GM18868 (cell line): ENCODE data around the gene TMEM219.

Experiments
- ATAC-seq: cut with Tn5 transposase; IDR thresholded peaks from one replicate; pipeline ENCODE4 v1.9.1; 2021; ENCODE audit warnings: mild to moderate bottlenecking, moderate library complexity; ENCODE audit not compliant: unreplicated experiment

Gene TMEM219

DNA sequence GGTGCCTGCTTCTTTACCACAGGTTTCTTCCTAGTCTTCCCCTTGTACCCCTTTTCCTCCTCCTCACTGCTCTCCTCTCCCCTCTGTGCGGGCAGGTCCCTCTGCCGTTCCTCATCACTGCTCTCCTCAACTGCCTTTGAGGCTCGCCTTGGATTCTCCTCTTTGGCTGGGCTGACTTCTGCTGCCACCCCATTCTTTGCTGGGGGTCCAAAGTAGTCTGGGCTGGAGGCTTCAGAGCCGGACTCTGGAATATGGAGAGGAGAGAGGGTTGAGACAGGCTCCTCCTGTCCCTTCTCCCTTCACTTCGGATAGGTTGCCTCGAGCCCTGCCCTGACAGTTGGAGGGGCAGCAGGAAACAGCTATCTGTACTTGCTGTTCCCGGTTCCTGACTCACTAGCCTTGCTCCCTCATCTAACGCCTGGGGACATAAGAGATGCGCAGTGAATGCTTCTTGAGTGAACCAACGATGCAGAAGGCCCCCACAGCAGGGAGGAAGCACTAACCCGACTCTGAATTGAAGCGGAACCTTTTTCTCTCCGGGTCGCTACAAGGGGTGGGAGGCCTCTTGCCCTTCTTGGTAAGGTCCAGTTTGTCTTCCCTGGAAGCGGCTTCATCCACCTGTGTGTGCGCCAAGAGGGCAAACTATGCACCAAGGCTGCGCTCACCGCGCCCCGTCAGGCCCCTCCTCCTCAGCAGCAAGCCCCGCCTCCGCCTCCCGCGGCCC, 32.9 kb downstream of the TMEM219 start:
- peak; percentile 30 for ATAC-seq

DNA sequence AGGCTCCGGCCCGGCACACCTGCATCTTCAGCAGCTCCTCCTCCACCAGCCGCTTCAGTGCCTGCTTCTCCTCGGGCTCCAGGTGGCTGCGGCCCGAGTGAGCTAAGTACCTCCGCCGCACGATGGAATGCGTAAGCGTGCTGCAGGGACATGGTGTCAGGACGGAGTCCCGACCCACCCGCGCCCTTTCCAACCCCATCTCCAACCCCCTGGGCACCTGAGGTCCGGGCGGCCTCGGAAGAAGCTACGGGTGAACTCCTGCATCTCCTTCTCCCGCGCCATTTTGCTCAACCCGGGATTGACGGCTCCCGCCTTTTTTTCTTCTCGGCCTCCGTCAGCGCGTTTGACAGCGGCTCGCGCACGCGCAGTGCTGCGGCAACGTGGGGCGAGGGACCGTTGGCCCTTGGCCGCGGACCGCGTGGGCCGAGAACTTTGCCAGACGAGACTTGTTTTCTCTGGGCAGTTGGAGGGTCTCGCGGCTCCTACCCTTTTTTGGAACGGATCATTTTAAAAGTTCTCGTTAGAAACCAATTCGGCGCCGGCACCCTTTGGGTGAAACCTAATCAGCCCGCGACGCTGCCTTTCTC, 33.5 kb downstream of the TMEM219 start, which contains the start of gene HIRIP3:
Gene HIRIP3, minus strand, starts transcription at position 294 of the 587 bp plus-strand sequence. Its CDS starts 12 bp downstream, at position 282.
- ATAC-seq, result peak; percentile 35

DNA sequence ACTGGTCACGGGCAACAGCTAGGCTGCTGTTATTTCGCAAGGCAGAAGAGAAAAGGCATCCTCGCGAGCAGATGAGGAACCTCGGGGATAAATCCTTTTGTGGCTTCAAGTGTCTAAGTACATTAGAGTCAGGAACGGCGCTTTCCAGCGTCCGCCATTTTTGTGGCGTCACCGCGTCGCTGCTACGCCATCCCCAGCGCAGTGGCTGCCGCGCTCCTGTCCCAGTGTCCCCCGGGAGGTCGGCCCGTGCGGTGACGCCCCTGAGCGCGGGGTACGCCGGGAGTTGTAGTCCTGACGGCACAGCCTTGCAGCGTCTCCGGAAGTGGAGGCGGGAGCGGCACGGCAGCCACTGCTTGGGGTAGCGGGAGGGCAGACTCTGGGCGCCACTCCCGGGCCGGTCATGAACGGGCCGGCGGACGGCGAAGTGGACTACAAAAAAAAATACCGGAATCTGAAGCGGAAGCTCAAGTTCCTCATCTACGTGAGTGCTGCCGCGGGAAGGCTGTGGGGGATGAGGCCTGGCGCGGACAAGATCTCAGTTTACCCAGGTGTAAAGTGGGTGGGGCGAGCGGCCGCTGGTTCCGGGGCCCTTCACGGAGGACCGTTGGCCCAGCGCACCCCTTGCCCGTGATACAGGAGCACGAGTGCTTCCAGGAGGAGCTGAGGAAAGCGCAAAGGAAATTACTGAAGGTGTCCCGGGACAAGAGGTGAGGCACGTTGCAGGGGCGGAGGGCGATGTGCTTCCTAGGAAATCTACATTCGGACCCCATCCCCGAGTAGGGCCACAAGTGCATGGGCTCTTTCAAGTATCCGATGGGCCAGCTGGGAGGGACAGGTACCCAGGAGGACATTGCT, 34.3 kb downstream of the TMEM219 start, which contains the start of gene INO80E:
Gene INO80E, plus strand, starts transcription at position 331 of the 855 bp plus-strand sequence. Its CDS starts 70 bp downstream, at position 401.
- ATAC-seq, result peak; percentile 91

DNA sequence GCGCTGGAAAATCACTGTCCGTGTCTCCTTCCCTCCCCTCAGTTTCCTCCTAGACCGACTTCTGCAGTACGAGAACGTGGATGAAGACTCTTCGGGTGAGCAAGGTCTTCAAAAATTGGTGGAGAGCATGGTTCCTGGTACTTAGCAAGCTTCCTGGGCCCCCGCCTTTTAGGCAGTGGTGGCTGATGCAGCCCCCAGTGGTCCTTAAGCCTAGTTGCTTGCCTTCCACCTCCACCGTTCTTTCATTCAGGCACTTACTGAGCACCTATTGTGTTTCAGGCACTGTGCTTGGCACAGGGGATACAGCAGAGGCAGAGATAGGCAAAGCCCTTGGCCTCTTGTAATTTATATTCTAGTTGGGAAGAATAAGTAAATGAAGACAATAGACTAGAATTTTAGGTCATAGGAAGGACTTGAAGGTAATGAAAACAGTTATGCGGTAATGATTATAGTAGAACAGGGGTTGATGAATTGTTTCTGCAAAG, 34.9 kb downstream of the TMEM219 start:
- no peak for ATAC-seq

DNA sequence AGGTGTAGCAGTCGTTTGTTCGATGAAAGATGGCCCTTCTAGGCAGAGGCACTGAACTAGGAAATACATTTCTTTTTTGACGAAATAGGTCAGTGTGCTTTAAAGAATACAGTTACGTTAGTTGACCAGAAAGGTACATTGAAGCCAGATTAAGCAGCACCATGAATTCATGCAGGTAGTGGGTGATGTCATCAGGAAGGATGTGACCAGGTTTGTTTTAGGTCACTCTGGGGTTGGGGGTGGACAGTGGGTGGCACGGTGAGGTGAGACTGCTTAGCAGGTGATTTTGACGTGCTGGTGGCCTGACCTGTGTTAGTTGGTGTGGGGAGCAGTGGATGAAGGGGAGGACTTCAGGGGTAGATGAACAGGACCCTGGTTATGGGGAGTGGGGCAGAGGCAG, 37.7 kb downstream of the TMEM219 start:
- no peak for ATAC-seq

DNA sequence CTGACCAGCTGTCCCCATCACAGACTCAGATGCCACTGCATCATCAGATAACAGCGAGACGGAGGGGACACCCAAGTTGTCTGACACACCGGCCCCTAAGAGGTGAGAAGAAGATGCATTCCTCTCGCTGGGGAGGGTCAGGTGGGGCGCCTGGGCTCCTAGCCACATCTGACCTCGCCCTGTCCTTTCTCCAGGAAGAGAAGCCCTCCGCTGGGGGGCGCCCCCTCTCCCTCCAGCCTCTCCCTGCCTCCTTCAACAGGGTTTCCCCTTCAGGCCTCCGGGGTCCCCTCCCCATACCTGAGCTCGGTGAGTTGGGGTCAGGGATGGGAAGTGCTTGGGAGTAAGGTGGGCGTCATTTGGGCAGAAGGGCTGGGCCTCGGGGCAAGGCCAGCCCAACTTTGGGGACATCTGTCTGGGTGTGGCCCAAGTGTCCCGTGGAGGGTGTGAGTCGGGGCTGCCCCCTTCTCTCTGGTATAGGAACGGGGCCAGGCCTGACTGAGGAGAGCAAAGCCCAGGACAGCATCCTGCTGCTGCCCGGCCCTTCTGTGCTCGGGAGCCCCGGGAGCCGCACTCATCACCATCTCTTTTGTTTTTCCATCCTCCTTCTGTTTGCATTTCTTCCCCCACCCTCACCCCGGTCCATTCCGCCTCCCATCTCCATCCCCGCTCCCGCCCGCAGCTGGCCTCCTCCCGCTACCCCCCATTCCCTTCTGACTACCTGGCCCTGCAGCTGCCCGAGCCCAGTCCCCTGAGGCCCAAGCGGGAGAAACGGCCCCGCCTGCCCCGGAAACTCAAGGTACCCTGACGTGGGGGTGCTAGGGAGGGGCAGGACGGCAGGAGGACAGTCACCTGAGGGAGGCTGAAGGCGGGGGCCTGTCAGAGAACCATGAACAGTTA, 39.1 kb downstream of the TMEM219 start:
- no peak for ATAC-seq

DNA sequence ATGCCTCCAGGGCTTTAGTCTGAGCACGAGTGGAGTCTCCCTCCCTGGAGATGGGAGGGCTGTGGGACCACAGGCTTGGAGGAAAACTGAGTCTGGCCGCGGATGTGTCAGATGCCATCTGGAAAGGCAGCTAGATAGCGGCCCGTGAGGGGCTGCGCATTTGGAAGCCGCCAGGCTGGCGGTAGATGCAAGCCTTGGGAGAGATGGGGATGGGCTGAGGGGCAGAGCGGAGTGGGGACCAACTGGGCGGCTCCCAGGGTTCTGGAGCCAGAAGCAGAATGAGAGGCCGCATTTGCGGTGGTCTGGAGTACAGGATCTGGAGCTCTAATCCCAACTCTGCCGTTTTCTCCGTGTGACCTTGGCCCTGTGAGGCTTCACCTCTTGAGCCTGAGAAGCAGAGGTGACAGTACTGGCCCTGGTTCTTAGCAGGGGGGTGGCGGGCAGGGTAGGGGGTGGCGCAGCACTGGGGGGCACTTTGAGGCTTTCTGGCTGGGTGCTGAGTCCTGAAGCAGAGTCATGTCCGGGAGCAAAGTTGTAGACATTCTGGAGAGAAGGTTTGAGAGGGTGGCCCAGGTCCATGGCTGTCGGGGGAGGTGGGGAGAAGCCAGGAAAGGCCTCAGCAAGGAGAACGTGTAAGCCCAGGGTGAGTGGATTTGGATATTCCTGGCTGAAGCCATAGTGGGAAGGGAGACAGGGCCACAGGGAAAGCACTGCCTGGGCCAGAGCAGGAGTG, 40.9 kb downstream of the TMEM219 start:
- ATAC-seq, result no peak

DNA sequence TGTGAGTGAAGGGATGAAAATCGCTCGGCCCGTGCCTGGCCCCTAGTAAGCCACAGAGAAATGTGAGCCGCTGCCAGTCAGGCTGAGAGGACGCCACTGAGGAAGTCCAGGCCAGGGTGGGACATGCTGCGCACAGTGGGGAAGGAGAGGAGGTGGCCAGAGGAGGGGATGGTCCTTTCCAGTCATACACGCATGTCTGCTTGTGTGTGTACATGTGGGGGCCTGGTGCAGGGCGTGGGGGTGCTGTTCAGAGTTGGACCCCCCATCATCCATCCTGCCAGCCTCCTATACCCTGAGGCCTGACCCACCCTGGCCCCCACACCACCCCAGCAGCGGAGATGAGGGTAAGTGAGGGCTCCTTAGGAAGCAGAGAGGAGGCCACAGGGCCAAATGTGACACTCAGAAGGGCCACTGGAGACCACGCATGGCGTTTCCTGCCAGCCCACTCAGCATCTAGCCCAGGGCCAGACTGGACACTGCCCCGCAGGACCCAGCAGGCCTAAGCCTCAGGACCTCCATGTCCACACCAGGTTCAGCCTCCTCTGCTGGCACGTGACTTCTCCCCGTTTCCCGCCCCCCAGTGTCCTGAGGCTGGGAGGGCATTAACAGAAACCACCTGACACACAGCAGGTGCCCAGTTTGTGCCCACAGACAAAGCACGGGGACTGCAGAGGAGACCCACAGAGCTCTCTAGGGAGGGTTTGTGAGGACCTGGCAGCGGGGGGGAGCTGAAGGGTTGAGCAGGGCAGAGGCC, 42.0 kb downstream of the TMEM219 start:
- ATAC-seq, result no peak

DNA sequence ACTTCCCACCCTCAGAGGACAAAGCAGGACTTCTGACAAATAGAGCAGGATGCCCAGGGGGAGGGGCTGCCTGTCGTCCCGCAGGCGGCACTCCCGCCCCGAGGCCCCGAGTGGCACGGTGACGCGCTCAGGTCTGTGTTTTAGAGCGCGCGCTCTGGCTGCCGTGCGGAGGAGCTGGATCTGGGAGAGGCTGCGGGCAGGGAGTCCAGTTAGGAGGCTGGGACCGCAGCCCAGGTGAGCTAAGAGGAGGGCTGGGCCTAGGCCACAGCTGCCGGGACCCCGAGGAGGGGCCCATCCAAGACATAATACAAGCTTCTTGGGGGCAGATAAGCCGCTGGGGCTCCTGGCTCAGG, 42.5 kb downstream of the TMEM219 start:
- no peak for ATAC-seq

DNA sequence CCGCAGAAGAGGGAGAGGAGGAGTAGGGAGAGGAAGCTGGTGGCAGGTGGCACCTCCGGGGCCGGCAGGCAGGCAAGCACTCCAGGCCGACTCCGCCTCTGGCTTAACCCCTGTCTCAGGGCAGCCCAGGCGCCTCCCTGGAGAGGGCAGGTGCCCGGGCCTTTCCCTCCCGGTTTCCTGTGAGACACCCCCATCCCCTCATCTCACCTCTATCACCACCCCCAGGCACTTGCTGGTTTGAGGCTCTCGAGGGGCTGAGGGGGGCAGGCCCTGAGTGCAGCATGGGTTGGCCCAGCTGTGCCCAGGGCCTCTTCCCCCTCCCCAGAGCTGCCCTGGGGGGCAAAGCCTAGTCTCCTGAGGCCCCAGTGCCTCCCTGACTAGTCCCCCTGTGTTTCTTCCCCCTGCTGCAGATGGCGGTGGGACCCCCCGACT, 42.9 kb downstream of the TMEM219 start:
- no peak for ATAC-seq

DNA sequence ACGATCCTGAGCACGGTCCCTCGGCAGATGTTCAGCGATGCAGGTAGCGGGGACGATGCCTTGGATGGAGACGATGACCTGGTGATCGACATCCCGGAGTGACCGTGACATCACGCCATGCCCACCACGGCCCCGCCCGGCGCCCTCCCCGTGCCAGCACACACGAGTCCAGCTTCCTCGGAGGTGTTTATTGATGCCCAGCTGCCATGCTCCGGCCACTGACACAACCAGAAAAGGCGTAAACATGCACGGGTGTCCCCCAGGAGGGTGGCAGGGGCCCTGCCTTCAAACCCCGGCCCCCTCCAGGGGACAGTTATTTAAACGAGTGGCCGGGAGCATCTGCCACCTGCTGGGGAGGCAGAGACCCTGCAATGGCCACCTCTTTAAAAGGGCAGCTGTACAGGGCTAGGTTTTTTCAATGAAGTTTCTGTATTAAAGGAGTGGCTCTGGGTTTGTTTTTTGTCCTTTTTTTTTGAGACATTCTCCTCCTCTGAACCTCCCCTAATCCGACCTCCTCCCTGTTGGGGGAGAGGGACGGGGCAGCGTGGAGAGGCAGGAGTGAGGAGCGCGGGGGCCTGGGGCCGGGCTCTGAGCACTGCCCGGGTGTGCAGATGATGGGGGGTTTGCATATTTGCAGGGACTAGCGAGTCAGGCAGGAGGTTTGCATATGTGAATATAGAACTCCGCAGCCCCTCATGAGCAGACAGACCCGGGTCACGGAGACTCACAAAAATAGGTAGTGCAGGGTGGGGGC, 43.6 kb downstream of the TMEM219 start:
- ATAC-seq, result no peak

DNA sequence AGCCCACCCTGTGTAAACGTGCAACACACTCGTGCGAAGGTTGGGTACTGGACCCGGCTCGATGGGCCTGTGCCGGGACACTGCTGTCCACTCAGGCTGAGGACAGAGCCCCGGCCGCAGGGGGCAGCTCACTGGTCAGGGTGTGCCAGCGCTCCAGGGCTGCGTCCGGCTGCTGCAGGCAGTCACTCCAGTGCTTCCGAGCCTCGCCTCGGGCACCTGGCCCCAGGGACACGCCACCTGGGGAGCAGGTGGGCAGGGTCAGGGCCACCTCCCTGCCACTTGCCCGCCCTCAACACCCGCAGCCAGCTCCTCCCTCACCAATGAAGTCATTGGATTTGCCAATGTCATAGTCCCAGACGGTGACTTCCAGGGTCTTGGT, 44.2 kb downstream of the TMEM219 start:
- ATAC-seq, result no peak

DNA sequence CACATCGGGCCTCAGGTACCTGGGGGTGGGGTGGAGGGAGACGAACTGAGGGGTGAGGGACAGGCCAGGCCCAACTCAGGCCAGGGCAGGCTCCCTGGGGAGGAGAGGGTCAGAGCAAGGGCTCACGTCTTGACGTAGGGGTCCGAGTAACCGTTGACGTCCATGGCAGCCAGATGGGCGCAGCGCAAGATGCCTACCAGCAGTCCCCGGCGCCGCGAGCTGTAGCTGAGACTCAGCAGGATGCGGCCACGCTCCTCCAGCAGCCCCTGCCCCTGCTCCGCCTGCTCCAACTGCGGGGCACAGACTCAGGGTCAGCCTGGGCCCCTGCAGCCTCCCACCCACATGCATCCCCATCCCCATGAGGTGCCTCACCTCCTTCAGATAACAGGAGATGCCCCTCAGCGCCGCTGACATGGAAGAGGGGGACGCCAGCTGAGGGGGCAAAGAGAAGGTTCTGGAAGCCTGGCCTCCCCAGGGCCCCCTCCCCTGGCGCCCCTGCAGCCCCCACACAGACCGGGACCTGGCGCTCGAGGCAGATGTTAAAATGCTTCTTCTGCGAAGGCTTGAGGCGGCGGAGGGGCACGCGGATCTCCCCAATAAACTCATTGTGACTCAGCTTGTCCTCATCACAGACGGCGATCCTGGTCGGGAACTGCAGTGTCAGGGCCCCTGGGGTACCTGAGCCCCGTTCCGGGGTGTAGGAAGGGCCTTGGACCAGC, 44.9 kb downstream of the TMEM219 start:
- no peak for ATAC-seq

DNA sequence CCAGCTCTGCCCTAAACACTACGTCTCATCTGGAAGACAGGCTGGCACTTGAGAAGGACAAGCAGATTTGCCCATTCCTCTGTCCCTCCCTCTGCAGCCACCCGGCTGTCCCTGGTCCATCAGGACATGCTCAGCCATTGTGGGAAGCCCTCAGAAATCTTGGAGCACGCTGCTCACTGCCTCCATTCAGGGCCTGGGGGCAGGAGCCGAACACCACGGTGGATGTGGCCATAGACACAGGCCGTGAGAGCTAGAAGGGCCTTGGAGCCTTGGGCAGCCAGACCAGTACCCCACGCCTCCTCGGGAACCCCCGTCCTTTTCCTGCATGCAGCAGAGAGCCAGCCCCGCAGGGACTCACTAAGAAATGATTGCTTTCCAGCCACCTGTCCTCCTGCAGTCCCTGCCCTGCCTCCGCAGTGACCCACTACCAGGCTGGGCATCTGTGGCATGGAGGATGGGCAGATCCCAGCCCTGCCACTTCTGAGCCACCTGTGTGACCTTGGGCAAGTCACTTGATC, 45.6 kb downstream of the TMEM219 start:
- no peak for ATAC-seq

DNA sequence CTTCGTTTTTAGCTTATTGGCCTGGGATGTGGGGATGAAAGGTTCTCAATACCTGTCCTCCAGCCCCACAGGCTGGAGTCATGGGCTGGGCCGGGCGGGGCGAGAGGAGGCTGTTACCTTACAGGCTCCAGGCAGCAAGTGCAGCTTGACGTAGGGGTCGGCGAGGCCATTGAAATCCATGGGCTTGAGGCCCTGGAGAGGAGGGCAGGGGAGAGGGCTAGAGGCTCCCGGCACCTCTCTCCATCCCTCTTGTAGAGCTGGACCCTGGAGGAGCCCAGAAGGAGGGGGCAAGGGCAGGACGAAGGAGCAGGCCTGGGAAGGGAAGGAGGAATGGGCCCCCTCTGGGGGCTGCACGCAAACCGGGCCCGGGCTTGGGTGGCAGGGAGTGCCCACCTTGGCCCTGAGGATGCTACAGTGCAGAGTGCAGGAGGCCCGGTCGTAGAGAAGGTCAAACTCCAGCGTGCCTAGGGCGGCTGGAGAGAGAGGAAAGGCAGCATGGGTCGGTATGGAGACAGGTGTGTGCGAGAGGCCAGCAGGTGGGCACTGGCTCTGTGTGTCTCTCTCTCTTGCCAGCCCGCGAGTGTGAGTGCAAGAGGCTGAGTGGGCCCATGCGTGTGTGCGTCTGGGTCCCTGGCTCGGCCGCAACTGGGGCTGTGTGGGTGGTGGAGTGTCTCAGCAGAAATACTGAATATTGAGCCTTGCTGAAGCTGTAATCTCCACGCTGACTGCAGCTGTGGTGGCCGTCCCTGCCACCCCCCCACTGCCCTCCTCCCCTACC, 47.4 kb downstream of the TMEM219 start:
- ATAC-seq, result no peak

DNA sequence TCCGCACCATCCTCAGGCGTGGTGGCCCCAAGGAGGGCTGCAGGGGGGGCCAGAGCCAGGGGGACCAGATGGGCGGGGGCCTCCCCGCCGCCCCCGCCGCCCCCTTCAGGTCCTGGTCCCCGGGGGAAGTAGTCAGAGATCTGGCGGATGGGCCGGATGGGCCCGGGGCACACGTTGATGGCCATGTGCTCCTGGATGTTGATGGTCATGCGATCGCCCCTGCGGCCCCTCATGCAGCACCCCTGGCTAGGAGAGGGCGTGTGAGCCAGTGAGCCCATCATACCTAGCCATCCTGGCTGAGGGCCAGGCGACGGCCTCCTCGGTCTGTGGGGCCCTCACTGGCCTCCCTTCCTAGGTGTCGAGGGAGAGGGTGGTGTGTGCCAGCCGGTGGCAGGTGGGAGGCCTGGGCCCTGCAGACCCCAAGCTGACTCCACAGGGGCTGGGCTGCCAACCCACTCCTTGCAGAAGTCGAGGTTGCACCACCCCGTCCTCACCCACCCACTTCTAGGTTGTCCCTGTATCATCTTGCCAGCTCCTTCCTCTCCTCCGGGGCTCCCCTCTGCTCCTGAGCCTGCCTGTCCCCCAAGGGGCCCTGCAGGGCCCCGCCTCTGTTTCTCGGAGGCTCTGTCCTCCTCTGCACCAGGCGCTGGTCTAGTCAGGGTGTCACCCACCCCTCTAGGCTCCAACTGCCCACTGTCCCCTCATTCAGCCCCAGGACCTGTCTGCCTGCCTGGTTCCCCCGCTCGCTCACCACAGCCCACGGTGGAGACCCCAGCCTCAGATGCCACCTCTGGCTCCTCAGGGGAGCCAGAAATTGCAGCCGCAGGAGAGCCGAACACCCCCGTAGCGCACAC, 48.3 kb downstream of the TMEM219 start:
- no peak for ATAC-seq
